MG63 (cell line): ENCODE results near the gene KLHDC4. TPM values are rescaled to one million over a fixed set of nuclear protein-coding genes. Genes with fewer than 3 reads are reported as not detected.

Experiments used
- DNase-seq: peaks from one replicate; pipeline ENCODE4 v3.0.0-alpha.2; 2020
- H3K27me3 ChIP-seq: fragments of 250-450 bp; sonication (Bioruptor Pico); 2 replicates; pipeline ENCODE4 v1.5.1; 2020; ENCODE audit warnings: mild to moderate bottlenecking, moderate library complexity
- H3K36me3 ChIP-seq: fragments of 250-450 bp; sonication (Bioruptor Pico); 2 replicates; pipeline ENCODE4 v1.5.1; 2020; ENCODE audit warnings: mild to moderate bottlenecking, moderate library complexity
- H3K4me3 ChIP-seq: fragments of 250-450 bp; sonication (Bioruptor Pico); 2 replicates; pipeline ENCODE4 v1.5.1; 2020; ENCODE audit warnings: mild to moderate bottlenecking, moderate library complexity
- H3K9me3 ChIP-seq: fragments of 250-450 bp; sonication (Bioruptor Pico); 2 replicates; pipeline ENCODE4 v1.5.1; 2020; ENCODE audit warnings: mild to moderate bottlenecking, moderate library complexity
- total RNA-seq: library from RNA; depleted of rRNA; stranded (reverse); fragments of >200 nt; shearing (Covaris generic); gene quantifications from 2 replicates; pipeline ENCODE4 v1.2.3, GENCODE V29; 2014; ENCODE audit warnings: low replicate concordance

The KLHDC4 gene
- total RNA-seq, 1 experiment from 2014 or later = 24.6 TPM

DNA sequence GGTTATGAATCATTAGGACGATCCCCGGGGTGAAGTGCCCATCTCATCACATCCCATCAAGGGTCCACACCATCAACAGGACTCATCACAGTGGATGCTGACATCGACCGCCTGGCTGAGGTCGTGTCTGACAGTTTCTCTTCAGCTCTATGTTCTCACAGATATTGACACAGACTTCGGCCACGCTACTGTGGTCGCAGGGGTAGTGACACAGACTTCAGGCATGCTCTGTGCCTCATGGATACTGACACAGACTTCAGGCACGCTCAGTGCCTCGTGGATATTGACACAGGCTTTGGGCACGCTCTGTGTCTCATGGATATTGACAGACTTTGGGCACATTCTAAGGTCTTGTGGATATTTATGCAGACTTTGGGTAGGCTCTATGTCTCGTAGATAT is 50.1 kb downstream of the KLHDC4 start:
- H3K27me3 ChIP-seq = no peaks in the 10 kb centered on the region
- H3K36me3 ChIP-seq = no peaks in the 10 kb centered on the region; the same call in 1 of the 2 replicates
- DNase-seq = no peak
- no peaks in the 10 kb centered on the region for H3K9me3 ChIP-seq
- no peak overlapping the region for H3K4me3 ChIP-seq

DNA sequence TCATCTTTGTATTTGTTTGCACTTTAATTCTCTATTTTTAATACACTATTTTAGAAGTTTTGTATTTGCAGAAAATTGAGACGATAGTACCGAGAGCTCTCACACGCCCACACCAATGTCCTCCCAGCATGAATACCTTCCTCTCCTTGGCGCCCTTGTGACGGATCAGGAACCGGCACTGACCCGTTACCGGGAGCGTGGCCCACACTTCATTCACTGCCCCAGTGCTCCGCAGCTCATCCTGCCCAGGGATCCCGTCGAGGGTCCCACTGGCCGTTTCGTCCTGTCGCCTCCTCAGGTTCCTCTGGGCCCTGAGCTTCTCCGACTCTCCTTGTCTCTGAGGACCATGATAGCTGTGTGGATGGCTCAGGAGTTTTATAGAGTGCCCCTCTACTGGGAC is 50.6 kb downstream of the KLHDC4 start:
- no peaks in the 10 kb centered on the region for H3K27me3 ChIP-seq
- H3K4me3 ChIP-seq = no peak overlapping the region
- DNase-seq = no peak
- H3K36me3 ChIP-seq = no peaks in the 10 kb centered on the region; the same call in 1 of the 2 replicates
- no peaks in the 10 kb centered on the region for H3K9me3 ChIP-seq

DNA sequence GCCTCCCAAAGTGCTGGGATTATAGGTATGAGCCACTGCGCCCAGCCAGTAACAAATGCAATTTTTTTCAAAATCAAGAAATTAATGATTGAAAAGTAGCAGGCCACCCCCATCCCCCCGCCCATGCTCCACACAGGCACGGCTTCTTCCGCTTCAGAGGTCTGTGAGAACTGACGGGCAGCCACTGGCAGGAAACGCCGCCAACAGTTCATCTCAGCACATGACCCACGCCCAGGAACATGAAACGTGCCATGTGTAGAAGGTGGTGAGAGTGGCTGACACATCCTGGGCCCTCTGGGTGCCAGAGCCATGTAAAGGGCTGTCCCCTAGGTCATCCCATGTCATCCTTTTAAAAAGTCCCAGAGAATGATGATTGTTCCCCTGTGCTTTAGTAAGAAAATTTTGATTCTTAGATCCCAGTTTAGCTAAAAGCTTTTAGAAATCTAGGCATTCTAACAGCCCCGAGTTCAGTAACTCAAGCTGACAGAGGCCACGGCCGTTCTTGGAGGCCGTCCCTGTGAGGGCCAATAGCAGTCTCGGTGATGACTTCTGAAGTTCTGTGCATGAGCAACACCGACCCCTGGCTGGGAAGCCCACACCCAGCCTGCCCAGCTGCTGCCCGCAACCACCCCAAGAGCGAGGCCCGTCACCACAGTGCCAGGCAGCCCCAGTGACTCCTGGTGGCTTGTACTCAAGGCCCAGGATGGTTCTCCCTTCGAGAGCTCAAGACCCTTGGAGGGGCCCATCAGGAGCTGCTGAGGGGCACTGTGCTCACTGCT is 52.1 kb downstream of the KLHDC4 start:
- H3K4me3 ChIP-seq = no peak overlapping the region
- no peaks in the 10 kb centered on the region for H3K9me3 ChIP-seq
- H3K27me3 ChIP-seq = no peaks in the 10 kb centered on the region
- no peak for DNase-seq
- H3K36me3 ChIP-seq = no peaks in the 10 kb centered on the region

DNA sequence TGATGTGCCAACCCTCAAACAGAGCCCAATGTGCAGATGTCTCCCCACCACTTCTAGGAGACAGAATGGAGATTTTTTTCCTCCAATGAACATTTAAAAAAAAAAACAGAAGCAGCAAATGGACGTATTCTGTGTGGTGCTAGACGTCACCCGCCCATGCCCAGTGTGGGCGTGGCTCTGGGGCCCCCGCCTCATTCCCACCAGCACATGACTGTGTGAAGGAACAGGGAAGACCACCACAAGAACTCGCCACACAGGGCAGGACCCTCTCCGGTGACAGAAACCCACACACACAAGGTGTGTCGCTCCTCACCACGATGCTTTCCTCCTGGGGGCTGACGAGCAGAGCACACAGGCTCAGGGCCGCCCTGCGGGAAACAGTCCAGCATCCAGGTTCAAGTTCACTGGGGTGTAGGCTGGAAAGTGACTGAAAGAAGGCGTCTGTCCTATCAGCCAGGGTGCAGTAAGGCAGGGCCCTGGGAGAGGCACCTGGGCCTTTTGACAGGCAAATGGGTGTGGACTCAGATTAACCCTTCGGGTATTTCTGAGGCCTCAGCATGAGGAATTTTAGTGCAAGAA is 53.5 kb downstream of the KLHDC4 start:
- H3K27me3 ChIP-seq = no peaks in the 10 kb centered on the region
- H3K4me3 ChIP-seq = no peak overlapping the region
- DNase-seq = no peak
- no peaks in the 10 kb centered on the region for H3K36me3 ChIP-seq
- no peaks in the 10 kb centered on the region for H3K9me3 ChIP-seq

DNA sequence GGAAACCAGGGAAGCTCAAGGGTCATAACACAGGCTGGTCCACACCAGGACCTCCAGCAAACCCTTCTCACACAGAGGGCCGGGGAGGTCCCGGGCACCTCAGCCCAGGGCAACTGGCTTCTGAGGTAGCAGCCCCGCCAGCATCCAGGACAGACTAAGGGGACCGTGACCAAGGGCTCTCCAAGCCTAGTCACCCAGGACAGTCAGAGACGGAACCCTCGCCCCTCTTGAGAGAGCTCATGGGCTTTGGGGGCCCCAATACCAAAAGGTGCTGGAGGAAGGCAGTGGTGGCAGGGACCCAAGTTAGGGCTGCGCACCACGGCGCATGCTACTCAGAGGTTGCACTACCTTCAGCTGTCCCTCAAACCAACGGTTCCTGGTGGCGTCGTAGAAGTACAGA is 54.9 kb downstream of the KLHDC4 start:
- H3K4me3 ChIP-seq = no peak overlapping the region
- no peaks in the 10 kb centered on the region for H3K9me3 ChIP-seq
- H3K36me3 ChIP-seq = no peaks in the 10 kb centered on the region
- no peak for DNase-seq
- no peaks in the 10 kb centered on the region for H3K27me3 ChIP-seq

DNA sequence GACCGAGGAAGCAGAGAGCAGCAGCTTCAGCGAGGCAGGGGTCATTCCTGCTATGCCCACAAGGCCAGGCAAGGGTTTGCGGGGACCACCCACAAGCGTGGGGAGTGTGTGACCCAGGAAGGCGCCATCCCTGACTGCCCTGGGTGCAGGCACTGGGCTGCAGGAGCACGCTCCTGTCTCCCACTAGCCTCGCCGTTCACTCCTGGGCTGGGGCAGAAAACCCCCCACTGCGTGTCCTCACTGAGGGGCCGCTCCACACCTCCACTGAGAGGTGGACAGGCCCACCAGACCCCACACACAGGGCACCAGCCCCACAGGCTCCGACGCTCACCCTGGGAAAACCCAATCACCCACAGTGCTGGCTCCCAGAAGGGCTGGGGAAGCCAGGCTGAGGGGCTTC is 56.1 kb downstream of the KLHDC4 start:
- H3K4me3 ChIP-seq = no peak overlapping the region
- H3K27me3 ChIP-seq = no peaks in the 10 kb centered on the region
- no peaks in the 10 kb centered on the region for H3K9me3 ChIP-seq
- H3K36me3 ChIP-seq = no peaks in the 10 kb centered on the region
- DNase-seq = no peak

DNA sequence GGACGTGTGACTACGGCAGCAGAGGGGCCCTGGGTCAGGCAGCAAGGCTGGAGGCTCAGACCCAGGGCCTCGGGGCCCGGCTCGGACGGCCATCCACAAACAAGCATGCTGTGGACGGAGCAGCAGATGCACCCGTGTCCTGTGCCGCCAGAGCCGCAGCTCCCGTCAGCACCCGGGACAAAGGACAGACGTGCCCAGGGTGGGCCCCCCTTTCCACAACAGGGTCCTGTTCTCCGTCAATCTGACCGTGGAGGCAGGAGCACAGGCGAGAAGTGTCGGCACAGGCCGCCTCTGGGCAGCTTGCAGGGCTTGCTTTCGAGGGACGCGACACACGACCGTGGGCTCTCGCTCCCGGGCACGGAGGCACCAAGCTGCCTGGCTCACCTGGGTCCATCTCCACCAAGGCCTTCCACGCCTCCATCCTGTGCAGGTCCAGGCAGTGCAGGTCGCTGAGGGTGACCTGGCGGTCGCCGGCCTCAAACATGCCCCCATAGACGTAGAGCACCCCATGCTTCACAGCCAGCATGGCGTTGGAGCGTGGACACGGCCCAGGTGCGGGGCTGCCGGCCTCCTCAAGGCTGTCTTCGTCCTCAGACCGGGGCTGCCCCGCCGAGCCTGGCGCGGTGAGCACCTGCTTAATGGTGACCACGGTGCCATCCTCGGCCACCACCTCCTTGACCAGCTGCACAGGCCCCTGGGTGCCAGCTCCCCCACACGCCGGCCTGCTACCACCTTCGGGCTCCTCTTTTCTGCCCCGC is 56.7 kb downstream of the KLHDC4 start:
- DNase-seq = no peak
- no peak overlapping the region for H3K4me3 ChIP-seq
- H3K36me3 ChIP-seq = no peaks in the 10 kb centered on the region
- no peaks in the 10 kb centered on the region for H3K27me3 ChIP-seq
- no peaks in the 10 kb centered on the region for H3K9me3 ChIP-seq

DNA sequence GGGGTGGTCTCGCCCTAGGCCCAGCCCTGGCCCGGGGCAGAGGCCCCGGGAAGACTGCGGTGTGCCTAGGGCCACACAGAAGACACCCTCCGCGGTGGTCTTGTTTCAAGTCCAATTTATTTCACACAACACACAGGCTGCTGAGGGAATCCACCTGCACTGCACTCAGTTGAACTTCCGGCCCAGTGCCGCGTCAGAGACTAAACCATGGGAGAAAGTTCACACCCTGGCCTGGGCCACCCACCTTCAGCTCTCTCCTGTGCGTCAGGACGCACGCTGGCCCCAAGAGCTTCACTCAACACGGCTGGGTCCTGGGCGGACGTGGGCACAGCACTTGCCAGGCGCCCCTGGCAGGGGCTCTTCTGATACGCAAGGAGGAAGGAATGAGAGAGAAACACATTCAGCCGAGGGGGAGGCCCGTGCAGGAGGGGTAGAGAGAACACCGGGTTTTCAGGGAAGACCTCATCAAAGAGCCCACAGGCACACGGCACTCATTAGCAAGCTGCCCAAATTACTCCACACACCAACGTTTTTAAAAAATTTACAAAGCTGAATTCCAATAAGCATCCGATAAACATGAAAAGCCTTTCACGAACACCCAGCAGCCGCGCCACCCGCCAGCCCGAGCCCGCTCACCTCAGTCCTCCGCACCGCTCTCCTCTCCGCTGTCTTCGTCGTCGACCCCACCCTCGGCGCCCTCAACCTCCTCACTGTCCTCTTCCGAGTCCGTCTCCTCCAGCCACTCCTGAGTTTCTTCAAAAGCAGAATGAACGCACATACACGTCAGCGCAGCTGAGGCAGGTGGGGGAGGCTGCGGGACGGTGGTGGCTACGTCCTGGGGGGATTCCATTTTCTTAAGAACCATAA is 57.8 kb downstream of the KLHDC4 start:
- Histone ChIP-seq H3K27me3 (no peaks in the 10 kb centered on the region), H3K4me3 (no peak overlapping the region), H3K9me3 (no peaks in the 10 kb centered on the region), H3K36me3 (no peaks in the 10 kb centered on the region)
- no peak for DNase-seq

DNA sequence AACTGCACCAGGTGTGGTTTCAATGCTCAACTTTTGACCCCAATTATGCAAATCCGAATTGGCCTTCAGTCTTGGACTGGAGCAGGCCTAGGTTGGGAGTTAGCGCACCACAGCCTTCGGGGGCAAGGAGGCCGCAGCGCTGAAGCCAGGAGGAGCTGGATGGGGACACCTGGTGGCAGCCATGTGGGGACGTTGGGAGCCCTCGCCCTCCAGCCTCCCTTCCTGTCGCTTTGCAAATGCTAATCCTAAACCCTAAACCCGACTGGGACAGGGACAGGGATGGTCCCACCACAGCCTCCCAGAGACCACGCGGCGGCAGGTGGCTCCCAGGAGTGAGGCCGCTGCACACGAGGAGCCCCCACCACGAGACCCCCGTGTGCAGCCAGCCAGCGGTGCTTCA is 58.7 kb downstream of the KLHDC4 start:
- no peaks in the 10 kb centered on the region for H3K36me3 ChIP-seq
- H3K27me3 ChIP-seq = no peaks in the 10 kb centered on the region
- H3K4me3 ChIP-seq = no peak overlapping the region
- no peak for DNase-seq
- no peaks in the 10 kb centered on the region for H3K9me3 ChIP-seq

DNA sequence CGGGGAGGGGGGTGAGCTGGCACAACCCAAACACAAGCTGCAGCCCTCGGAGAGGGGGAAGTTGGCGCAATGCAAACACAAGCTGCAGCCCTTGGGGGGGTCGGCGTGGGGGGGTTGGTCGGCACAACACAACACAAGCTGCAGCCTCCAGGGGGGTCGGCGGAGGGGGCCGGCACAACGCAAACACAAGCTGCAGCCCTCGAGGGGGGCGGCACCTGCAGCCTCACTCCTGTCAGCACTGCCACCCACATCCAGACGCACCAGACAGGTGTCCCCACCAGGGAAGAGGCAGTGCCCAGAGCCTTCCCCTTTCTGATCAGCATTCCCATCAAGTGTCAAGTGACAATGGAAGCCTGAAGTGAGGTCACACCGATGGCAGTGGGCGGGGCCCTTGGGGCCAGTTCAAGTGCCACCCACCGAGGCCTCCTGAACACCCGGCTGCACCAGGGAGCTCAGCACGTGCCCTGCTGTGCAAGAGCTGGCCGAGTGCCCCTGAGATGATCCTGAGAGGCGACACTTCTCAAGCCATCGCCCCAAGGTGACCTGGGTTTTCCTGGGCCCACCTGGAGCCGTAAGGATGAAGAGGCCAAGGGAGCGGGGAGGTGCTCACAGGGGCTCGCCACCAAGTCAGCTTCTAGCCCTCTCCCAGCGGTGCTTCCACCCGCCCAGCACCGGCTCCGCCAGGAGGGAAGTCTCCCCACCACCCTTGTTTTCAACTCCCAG is 59.3 kb downstream of the KLHDC4 start:
- Histone ChIP-seq H3K27me3 (no peaks in the 10 kb centered on the region), H3K9me3 (no peaks in the 10 kb centered on the region), H3K36me3 (no peaks in the 10 kb centered on the region), H3K4me3 (no peak overlapping the region)
- DNase-seq = no peak

DNA sequence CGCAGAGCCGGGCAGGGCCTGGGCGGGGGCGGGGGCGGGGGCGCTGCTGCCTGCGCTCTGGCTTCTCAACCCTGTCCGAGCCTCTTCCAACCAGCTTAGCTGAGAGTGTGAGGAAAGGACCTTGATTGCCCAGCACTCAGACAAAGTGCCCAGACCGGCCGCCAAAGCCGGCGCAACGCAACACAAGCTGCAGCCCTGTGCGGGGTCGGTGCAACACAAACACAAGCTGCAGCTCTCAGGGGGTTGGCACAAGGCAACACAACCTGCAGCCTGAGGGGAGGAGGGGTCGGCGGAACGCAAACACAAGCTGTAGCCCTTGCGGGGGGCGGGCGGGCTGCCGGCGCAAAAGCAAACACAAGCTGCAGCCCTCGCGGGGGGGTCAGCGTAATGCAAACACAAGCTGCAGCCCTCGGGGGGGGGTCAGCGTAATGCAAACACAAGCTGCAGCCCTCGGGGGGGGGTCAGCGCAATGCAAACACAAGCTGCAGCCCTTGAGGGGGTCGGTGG is 60.0 kb downstream of the KLHDC4 start:
- no peaks in the 10 kb centered on the region for H3K27me3 ChIP-seq
- DNase-seq = no peak
- no peaks in the 10 kb centered on the region for H3K36me3 ChIP-seq
- H3K9me3 ChIP-seq = no peaks in the 10 kb centered on the region
- H3K4me3 ChIP-seq = no peak overlapping the region

DNA sequence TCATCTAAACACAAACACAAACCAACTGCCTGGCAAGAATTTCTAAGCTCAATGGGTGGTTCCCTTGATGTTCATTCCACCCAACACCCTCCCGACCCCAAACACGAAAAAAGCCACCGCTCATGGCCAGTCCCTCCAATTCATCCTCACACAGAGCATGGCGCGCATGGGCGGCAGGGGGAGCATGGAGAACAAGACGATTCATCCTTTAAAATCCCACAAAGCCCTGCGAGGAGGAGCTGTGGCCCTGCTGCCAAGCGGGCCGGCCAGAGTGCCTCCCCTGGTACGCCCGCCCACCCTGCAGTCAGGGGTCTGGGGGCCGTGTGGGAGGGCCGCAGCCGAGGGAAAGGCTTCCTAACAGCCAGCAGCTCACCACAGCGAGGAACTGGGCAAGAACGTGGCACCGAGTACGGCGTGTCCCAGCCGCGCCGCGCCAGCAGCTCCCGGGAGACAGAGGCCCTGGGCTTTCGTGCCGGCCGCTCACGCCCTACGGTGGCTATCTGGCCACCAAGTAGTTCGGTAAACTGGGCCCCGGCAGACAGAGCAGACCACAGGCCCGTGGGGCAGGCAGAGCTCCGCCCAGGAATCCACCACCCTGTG is 60.9 kb downstream of the KLHDC4 start:
- H3K36me3 ChIP-seq = no peaks in the 10 kb centered on the region

DNA sequence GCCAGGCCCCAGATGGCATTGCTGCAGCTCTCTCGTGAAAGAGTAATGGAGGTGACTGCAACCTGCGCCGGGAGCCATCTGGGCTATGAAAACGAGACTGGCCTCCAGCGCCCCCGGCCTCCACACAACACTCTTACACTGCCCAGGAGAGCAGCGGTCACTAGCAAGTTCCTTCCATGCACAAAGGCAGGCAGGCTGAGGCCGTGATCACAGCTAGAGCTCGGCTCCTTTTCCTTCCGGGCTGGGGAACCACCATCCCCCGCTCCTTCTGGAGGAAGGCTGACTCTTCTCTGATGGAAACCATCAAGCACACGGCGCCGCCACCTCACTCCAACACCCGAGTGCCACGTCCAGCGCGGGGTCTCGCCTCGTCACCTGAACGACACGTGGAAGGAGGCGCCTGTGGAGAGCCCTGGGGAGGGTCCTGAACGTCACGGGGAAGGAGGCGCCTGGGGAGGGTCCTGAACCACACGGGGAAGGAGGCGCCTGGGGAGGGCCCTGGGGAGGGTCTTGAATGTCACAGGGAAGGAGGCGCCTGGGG is 61.9 kb downstream of the KLHDC4 start:
- H3K9me3 ChIP-seq = no peaks in the 10 kb centered on the region
- H3K4me3 ChIP-seq = no peak overlapping the region
- no peaks in the 10 kb centered on the region for H3K36me3 ChIP-seq
- DNase-seq = no peak
- H3K27me3 ChIP-seq = no peaks in the 10 kb centered on the region

More for the DNA sequence above, 60.9 kb downstream of the KLHDC4 start:
- no peaks in the 10 kb centered on the region for H3K27me3 ChIP-seq
- H3K4me3 ChIP-seq = no peak overlapping the region
- no peak for DNase-seq
- H3K9me3 ChIP-seq = no peaks in the 10 kb centered on the region

DNA sequence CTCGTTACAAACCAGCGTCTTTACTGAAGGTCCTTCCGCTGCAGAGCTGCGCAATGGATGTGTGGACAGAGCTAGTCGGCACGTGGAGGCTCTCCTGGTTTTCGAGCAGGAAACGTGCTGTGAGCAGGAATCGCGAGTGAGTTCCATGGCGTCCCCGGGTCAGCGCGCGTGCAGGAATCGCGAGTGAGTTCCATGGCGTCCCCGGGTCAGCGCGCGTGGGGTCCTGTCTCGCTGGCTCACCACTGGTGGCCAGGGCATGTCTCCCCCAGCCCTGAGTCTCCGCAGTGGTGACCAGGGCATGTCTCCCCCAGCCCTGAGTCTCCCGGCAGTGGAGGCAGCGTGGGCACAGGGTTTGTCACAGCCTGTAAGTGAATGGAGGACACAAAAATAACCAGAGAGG is 62.7 kb downstream of the KLHDC4 start:
- H3K27me3 ChIP-seq = no peaks in the 10 kb centered on the region
- H3K9me3 ChIP-seq = no peaks in the 10 kb centered on the region
- no peak overlapping the region for H3K4me3 ChIP-seq
- no peak for DNase-seq
- H3K36me3 ChIP-seq = no peaks in the 10 kb centered on the region

DNA sequence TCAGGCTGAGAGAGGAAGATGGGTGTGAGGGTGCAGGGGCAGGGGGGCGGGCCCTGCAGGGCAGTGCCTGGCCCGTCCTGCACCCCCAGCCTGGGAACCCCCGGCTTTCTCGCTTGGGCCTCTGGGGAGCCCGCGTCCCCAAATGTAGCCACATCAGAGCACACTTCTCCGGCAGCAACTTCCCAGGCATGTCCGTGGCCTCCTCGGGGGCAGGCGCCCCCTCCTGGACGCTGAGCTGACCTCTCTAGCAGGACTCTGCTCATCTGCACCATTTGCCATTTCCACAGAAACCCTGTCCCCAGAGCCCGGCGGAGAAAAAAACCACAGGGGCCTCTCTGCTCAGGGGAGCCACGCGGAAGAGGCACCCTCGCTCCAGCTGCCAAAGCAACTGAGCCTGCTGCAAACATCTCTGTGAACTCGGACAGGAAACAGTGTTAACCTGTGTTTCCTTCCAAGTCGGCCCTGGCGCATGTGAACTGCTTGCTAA is 63.4 kb downstream of the KLHDC4 start:
- Histone ChIP-seq H3K27me3 (no peaks in the 10 kb centered on the region), H3K9me3 (no peaks in the 10 kb centered on the region), H3K4me3 (no peak overlapping the region), H3K36me3 (no peaks in the 10 kb centered on the region)
- no peak for DNase-seq
